Neural cell (in vitro differentiated cells): ENCODE results near the gene MMP7.

Experiments
- CTCF ChIP-seq: fragments of 450-650 bp; IDR thresholded peaks from 2 replicates; pipeline ENCODE4 v1.5.1; 2014; ENCODE audit warnings: antibody characterized with exemption, mild to moderate bottlenecking, moderate library complexity; ENCODE audit not compliant: poor library complexity, severe bottlenecking
- EP300 ChIP-seq: fragments of 450-650 bp; conservative IDR thresholded peaks from 2 replicates; pipeline ENCODE4 v1.6.1; 2014; ENCODE audit warnings: antibody characterized with exemption, mild to moderate bottlenecking, moderate library complexity; ENCODE audit not compliant: poor library complexity, severe bottlenecking
- EZH2 ChIP-seq: fragments of 200-600, 300-800 bp; shearing (Covaris generic), sonication (generic); IDR thresholded peaks from 2 replicates; pipeline ENCODE4 v1.6.1; 2014; ENCODE audit warnings: antibody characterized with exemption, low read length, borderline replicate concordance, mild to moderate bottlenecking; ENCODE audit not compliant: insufficient read depth, poor library complexity, severe bottlenecking
- MXI1 ChIP-seq: fragments of 450-650 bp; conservative IDR thresholded peaks from 2 replicates; pipeline ENCODE4 v1.6.1; 2014; ENCODE audit warnings: antibody characterized with exemption, mild to moderate bottlenecking; ENCODE audit not compliant: poor library complexity, severe bottlenecking
- SMC3 ChIP-seq: fragments of 450-650 bp; conservative IDR thresholded peaks from 2 replicates; pipeline ENCODE4 v1.6.1; 2014; ENCODE audit warnings: antibody characterized with exemption, mild to moderate bottlenecking, moderate library complexity; ENCODE audit not compliant: poor library complexity

DNA sequence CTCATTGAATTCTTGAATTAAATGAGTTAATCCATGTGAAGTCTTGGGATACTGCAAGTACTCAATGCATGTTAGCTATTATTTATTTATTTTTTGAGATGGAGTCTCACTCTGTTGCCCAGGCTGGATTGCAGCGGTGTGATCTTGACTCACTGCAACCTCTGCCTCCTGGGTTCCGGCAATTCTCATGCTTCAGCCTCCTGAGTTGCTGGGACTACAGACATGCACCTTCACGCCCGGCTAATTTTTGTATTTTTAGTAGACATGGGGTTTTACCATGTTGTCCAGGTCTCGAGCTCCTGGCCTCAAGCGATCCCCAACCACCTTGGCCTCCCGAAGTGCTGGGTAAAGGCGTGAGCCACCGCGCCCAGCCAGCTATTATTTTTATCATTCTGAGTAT, 9.4 kb downstream of the MMP7 start:
- TF ChIP-seq CTCF (no peak), SMC3 (no peak), EZH2 (no peak), MXI1 (no peak), EP300 (no peak)
